ENCODE results near the gene KIDINS220. TPM values are rescaled to one million over a fixed set of nuclear protein-coding genes. Genes with fewer than 3 reads are reported as not detected.

The KIDINS220 gene
- total RNA-seq, 1 experiment from 2014 or later, result 29.3 TPM

GRCh38 chr2:8767324-8767723 lies 70.1 kb downstream of the KIDINS220 start:
- H2BK15ac ChIP-seq (ENCODE audit: low read depth, low read length), result no peak overlapping the region
- H3T11ph ChIP-seq (ENCODE audit: low read length), result no peak overlapping the region
- H4K20me1 ChIP-seq (ENCODE audit: control insufficient read depth, insufficient read depth, insufficient read length), result no peaks in the 10 kb centered on the region
- no peak overlapping the region for H3K14ac ChIP-seq (ENCODE audit: insufficient read depth, low read length)
- Mint-ChIP-seq H3K4me3 (no peak overlapping the region), H3K27me3 (ENCODE audit: low read depth) (no peaks in the 10 kb centered on the region), H3K27ac (no peak overlapping the region), H3K4me1 (no peaks in the 10 kb centered on the region), H3K36me3 (ENCODE audit: insufficient read depth in 1 of 3, low read depth in 3 of 3) (peaks cover 0 to 14% (median 5%) of the 10 kb centered on the region in 3 experiments; a peak in 4 of 7 replicates), H3K9me3 (no peaks in the 10 kb centered on the region)
- H3K4me2 ChIP-seq (ENCODE audit: insufficient read depth, insufficient read length, low read length), result no peak overlapping the region
- no peak overlapping the region for H3K27ac ChIP-seq (ENCODE audit: insufficient read length, low read depth, low read length)
- no peak overlapping the region for H4K91ac ChIP-seq (ENCODE audit: insufficient read length, low read depth, low read length)
- H3K79me1 ChIP-seq (ENCODE audit: insufficient read depth, low read depth, low read length, poor library complexity, severe bottlenecking), result no peaks in the 10 kb centered on the region
- no peak overlapping the region for H2BK20ac ChIP-seq (ENCODE audit: low read depth, low read length, poor library complexity, severe bottlenecking)
- H3K9ac ChIP-seq (ENCODE audit: extremely low read depth, insufficient read length, low read length), result no peak overlapping the region
- H3K18ac ChIP-seq (ENCODE audit: insufficient read length, low read depth, low read length), result no peak overlapping the region
- H3K23me2 ChIP-seq (ENCODE audit: insufficient read length, low read depth, low read length, poor library complexity, severe bottlenecking), result no peaks in the 10 kb centered on the region
- H3K9me3 ChIP-seq (ENCODE audit: control insufficient read depth, low read depth, low read length), result no peaks in the 10 kb centered on the region
- no peak overlapping the region for H4K8ac ChIP-seq (replicated peaks; ENCODE audit: insufficient read length, low read depth, low read length)
- no CpG with 5 or more reads among the region's 1 CpG for whole genome bisulfite sequencing (ENCODE audit: extremely low coverage, insufficient read length, low lambda C conversion rate)
- H2BK120ac ChIP-seq (ENCODE audit: low read depth, low read length, poor library complexity, severe bottlenecking), result no peak overlapping the region
- H2AFZ ChIP-seq (ENCODE audit: low read length), result no peak overlapping the region
- no peak overlapping the region for H2AK5ac ChIP-seq (ENCODE audit: insufficient read length, low read length)
- DNase-seq, result no peak
- no peak overlapping the region for H3K4ac ChIP-seq (ENCODE audit: low read depth, low read length)
- no peak overlapping the region for H4K5ac ChIP-seq (ENCODE audit: insufficient read length, low read depth, low read length)
- H3K23ac ChIP-seq (ENCODE audit: insufficient read length, low read depth, low read length), result no peak overlapping the region
- no peaks in the 10 kb centered on the region for H3K79me2 ChIP-seq (ENCODE audit: insufficient read depth, low read length)
- no peaks in the 10 kb centered on the region for H3K4me1 ChIP-seq (ENCODE audit: insufficient read depth, low read length)
- H2BK12ac ChIP-seq (ENCODE audit: insufficient read length, low read depth, low read length), result no peak overlapping the region
- TF ChIP-seq CTCF (conservative IDR thresholded peaks at IDR 0.05), result no peak
- no peak overlapping the region for H2BK5ac ChIP-seq (ENCODE audit: insufficient read length, low read length)
- no peak overlapping the region for H3K56ac ChIP-seq (ENCODE audit: insufficient read length, low read depth, low read length)
- H3K27me3 ChIP-seq (ENCODE audit: insufficient read depth, low read length), result no peaks in the 10 kb centered on the region
